ENCODE results near the gene SATB2. TPM values are rescaled to one million over a fixed set of nuclear protein-coding genes. Genes with fewer than 3 reads are reported as not detected.
A peak's percentile ranks its signal among the peaks of the same experiment; 100 is the strongest.

The SATB2 gene
- total RNA-seq, 1 donor from 2014 or later: 2.7 TPM

DNA sequence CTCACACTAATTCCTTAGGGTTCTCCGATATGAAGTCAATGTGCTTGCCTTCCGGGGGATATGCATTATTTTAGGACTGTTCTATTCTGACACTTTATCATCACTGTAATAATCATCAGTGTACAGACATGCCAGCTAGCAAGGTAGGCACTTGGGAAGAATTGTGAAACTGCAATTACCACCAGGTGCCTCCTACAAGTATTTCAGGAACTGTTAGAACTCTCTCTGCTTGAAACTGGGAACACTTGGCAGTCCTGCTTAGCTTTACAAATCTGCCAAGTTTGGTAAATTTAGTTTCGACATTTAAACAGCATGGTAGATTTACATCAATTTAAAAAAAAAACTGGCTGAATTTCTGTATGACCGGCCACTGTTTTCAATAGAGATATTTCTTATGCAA, 128.7 kb downstream of the SATB2 start:
- no peak overlapping the region for H3K4me3 ChIP-seq (ENCODE audit: low read depth, low read length)
- TF ChIP-seq, protein P1, sequence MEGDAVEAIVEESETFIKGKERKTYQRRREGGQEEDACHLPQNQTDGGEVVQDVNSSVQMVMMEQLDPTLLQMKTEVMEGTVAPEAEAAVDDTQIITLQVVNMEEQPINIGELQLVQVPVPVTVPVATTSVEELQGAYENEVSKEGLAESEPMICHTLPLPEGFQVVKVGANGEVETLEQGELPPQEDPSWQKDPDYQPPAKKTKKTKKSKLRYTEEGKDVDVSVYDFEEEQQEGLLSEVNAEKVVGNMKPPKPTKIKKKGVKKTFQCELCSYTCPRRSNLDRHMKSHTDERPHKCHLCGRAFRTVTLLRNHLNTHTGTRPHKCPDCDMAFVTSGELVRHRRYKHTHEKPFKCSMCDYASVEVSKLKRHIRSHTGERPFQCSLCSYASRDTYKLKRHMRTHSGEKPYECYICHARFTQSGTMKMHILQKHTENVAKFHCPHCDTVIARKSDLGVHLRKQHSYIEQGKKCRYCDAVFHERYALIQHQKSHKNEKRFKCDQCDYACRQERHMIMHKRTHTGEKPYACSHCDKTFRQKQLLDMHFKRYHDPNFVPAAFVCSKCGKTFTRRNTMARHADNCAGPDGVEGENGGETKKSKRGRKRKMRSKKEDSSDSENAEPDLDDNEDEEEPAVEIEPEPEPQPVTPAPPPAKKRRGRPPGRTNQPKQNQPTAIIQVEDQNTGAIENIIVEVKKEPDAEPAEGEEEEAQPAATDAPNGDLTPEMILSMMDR (conservative IDR thresholded peaks at IDR 0.05; ENCODE audit: low read depth, low read length): no peak
- DNase-seq (ENCODE audit: low read depth): no peak

DNA sequence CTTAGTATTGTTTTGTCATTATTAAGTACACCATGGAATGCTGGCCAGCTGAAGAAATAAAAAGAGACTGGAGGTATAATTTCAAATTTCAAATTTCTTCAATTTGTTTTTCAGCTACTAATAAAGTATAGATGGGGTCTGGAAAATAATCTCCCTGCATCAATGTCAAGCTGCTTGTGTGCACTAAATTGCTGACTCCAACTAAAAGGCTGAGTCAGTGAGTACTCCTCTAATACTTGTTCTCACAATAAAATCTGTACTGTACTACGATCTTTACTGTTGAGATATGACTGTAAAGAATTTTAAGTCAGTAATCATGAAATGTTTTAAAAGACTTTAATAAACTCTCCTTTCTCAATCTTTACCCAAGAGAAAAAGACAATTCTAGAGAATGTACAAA, 131.9 kb downstream of the SATB2 start:
- DNase-seq (ENCODE audit: low read depth): no peak
- TF ChIP-seq, protein P1 (conservative IDR thresholded peaks at IDR 0.05; ENCODE audit: low read depth, low read length): no peak
- H3K4me3 ChIP-seq (ENCODE audit: low read depth, low read length): no peak overlapping the region

DNA sequence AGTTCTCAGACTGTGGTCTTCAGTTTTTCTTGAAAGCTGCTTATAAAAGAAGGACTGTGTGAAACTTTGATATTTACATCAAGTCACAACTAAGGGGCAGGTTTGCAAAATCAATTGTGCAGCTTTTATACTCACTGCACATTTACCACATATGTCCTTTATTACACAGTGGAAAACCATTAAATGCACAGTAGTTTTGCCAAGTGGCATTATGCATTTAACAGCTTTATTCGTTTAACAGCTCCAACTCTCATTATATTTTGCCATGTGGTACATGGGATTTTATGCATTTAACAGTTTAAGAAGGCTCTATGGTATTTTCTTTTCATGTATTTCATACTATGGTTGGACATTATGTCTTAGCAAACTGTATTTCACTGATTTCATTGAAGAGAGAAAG, 135.6 kb downstream of the SATB2 start:
- TF ChIP-seq, protein P1 (conservative IDR thresholded peaks at IDR 0.05; ENCODE audit: low read depth, low read length): no peak
- H3K4me3 ChIP-seq (ENCODE audit: low read depth, low read length): no peak overlapping the region
- DNase-seq (ENCODE audit: low read depth): no peak

DNA sequence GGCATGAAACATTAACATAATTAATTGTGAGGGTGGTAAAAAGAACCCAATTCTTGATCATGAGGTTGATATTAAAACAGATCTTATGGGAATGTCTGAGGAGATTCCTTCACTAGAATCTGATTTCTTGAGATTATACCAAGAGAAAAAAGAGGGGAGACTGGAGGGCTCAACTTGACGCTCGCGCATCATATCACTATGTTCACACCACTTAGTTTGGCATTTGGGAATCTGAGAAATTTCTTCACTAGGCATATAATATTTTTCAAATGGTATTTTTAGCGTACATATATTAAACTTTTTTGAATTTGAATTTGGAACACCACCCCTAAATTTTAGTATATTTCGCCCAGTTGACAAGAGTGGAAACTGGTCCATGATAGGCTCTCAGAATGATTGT, 140.1 kb downstream of the SATB2 start:
- TF ChIP-seq, protein P1 (conservative IDR thresholded peaks at IDR 0.05; ENCODE audit: low read depth, low read length): no peak
- no peak for DNase-seq (ENCODE audit: low read depth)

DNA sequence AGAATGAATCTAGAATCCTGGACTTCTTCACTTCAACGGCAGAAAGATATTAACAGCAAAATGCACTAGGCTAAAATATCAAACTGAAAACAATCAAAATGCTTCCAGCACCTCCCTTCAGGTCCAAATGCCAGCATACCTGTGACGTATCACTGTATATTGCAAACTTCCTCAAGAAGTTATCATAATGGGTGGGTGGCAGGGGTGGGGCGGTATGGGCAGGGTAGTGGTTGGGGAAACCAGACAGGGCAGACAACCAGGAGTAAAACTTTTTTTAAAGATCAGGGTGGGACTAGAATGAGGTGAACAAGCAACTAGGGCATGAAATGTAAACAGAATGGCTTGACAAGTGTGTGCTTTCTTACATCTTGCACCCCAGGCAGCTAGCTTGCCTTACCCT, 140.9 kb downstream of the SATB2 start:
- TF ChIP-seq, protein P1 (conservative IDR thresholded peaks at IDR 0.05; ENCODE audit: low read depth, low read length): no peak
- no peak overlapping the region for H3K4me3 ChIP-seq (ENCODE audit: low read depth, low read length)
- DNase-seq (ENCODE audit: low read depth): no peak

More for the DNA sequence above, 140.1 kb downstream of the SATB2 start:
- H3K4me3 ChIP-seq (ENCODE audit: low read depth, low read length): no peak overlapping the region

DNA sequence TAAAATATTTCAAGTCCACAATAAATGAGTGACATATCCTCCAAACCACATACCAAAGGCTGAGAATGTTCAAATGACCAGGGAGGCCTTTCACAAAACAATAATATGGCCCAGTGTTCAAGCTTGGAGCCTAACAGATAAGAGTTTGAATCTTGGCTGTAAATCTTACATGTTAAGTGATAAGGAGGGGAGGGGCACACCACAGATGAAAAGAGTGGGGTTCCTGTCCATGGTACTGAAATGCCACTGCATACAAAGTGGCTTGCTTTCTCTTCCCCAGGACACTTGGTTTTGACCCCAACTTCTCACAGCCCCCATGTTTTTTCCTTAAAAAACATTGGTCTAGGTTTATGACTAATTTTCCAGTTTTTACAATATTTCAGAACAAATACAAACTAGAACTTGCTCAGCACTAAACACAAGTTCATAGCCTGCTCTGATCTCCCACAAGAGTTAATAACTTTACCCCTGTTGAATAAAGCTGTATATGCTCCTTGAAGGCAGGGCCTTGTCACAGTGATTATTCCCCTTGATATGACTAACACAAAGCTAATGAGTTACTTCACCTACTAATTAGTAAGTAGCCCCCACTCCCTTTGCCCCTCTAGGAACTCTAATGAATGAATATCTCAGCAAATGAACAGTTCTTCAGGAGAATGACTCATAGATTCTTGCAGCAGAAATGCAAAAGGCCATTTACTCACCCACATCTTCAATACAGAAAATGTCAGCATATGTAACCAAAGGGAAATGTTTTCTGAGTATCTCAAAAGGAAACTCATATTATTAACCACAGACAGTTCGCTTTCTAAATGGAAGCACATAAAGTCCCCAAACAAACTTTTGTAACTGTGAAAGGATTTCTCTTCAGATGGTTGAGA, 142.2 kb downstream of the SATB2 start:
- H3K4me3 ChIP-seq (ENCODE audit: low read depth, low read length): no peak overlapping the region
- peak; percentile 26 for DNase-seq (ENCODE audit: low read depth)
- TF ChIP-seq, protein P1 (conservative IDR thresholded peaks at IDR 0.05; ENCODE audit: low read depth, low read length): no peak

DNA sequence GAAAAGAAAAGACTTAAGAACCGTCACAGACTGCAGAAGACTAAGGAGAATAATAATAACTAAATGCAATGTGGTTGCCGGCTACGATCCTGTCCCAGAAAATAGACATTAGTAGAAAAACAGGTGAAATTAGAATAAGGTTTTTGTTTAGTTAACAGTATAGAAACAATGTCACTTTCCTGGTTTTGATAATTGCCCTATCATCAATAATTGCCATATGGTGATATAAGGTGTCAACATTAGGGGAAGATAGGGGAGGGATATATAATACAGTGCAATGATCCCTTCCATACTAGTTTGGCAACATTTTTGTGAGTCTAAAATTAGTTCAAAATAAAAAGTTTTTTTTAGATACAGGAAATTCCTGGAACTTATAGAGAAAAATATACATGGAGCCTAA, 144.8 kb downstream of the SATB2 start:
- TF ChIP-seq, protein P1 (conservative IDR thresholded peaks at IDR 0.05; ENCODE audit: low read depth, low read length): no peak
- no peak overlapping the region for H3K4me3 ChIP-seq (ENCODE audit: low read depth, low read length)
- no peak for DNase-seq (ENCODE audit: low read depth)
